ENCODE data around the gene LRP1B. TPM values are rescaled to one million over a fixed set of nuclear protein-coding genes. Genes with fewer than 3 reads are reported as not detected.

LRP1B gene
- total RNA-seq, 1 donor from 2014 or later = not detected

GRCh38 chr2:141633132-141633531 lies 497.7 kb downstream of the LRP1B start:
- H3K27me3 Mint-ChIP-seq (ENCODE audit: low read depth) = no peaks in the 10 kb centered on the region
- no peak overlapping the region for H3K4me3 Mint-ChIP-seq (ENCODE audit: low read depth)
- H3K9me3 Mint-ChIP-seq = no peaks in the 10 kb centered on the region
- no peak for DNase-seq (ENCODE audit: low spot score)
- H3K4me1 Mint-ChIP-seq (ENCODE audit: low read depth) = no peaks in the 10 kb centered on the region
- intact Hi-C loops (cut with micrococcal nuclease) = no loop called here
- H3K27ac Mint-ChIP-seq = no peak overlapping the region
- H3K36me3 Mint-ChIP-seq (ENCODE audit: low read depth) = no peaks in the 10 kb centered on the region

GRCh38 chr2:141630407-141630930 lies 500.3 kb downstream of the LRP1B start:
- H3K9me3 Mint-ChIP-seq = no peaks in the 10 kb centered on the region
- no peak overlapping the region for H3K27ac Mint-ChIP-seq
- no peaks in the 10 kb centered on the region for H3K27me3 Mint-ChIP-seq (ENCODE audit: low read depth)
- intact Hi-C loops (cut with micrococcal nuclease) = no loop called here
- no peaks in the 10 kb centered on the region for H3K4me1 Mint-ChIP-seq (ENCODE audit: low read depth)
- DNase-seq (ENCODE audit: low spot score) = no peak
- H3K36me3 Mint-ChIP-seq (ENCODE audit: low read depth) = no peaks in the 10 kb centered on the region
- H3K4me3 Mint-ChIP-seq (ENCODE audit: low read depth) = no peak overlapping the region

DNA sequence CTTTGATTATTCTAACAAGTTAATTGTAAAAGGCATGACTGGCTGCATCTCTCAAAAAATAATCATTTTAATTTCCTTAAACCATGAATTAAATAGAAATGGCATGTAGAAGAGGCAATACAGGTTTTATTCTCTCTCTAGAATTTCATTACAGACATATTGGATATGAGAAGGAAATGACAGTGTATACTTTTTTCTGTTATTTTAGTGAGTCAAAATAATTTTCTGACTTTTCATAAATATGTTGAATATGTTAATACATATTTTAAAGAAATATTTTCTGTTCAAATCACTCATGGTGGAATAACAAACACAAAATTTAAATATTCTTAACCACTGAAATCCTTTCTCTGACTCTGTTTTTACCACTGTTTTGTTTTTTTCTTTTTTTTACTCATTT lies 510.4 kb downstream of the LRP1B start:
- Mint-ChIP-seq H3K36me3 (ENCODE audit: low read depth) (no peaks in the 10 kb centered on the region), H3K27ac (no peak overlapping the region), H3K27me3 (ENCODE audit: low read depth) (no peaks in the 10 kb centered on the region), H3K4me1 (ENCODE audit: low read depth) (no peaks in the 10 kb centered on the region), H3K4me3 (ENCODE audit: low read depth) (no peak overlapping the region), H3K9me3 (peaks cover 14% of the 10 kb centered on the region)
- no peak for DNase-seq (ENCODE audit: low spot score)
- intact Hi-C loops (cut with micrococcal nuclease) = no loop called here

DNA sequence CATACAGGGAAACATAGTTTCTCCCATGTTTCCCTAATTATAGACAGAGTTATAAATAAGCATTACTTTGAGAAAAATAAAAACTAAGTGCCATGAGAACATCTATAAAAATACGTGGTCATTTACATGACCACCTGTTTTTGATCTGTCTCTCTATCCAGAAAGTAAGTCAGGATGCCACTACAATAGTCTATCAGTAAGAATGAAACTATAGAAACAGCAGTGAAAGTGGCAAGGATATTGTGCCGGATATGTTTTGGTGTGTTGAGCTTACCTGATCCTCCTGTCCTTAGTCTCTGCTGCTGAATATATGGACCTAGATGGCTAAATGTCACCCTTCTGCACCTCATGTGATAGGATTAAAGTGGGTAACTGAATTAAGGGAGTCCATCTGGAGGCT lies 512.4 kb downstream of the LRP1B start:
- Mint-ChIP-seq H3K4me1 (ENCODE audit: low read depth) (no peaks in the 10 kb centered on the region), H3K9me3 (peaks cover 8% of the 10 kb centered on the region), H3K27ac (no peak overlapping the region), H3K27me3 (ENCODE audit: low read depth) (no peaks in the 10 kb centered on the region), H3K36me3 (ENCODE audit: low read depth) (no peaks in the 10 kb centered on the region), H3K4me3 (ENCODE audit: low read depth) (no peak overlapping the region)
- DNase-seq (ENCODE audit: low spot score) = no peak
- intact Hi-C loops (cut with micrococcal nuclease) = no loop called here

DNA sequence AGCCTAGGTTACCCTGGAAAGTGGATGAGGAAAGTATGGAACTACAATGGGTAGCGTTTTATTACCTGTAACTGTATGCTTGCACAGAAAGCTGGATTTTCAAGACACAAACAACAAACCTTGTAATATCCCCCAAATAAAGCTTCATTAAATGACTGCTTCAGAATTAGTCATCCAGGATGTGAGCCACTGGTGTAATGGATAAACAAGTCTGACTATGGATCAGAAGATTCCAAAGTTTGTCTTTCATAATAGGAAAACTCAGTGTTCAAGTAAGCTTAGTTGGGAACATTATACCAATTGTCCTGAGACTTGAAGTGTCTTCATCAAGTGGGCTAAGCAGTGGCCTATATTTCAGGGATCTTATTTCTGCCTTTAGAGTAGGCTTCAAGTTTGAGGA lies 518.8 kb downstream of the LRP1B start:
- Mint-ChIP-seq H3K4me1 (ENCODE audit: low read depth) (no peaks in the 10 kb centered on the region), H3K27ac (no peak overlapping the region), H3K27me3 (ENCODE audit: low read depth) (no peaks in the 10 kb centered on the region), H3K36me3 (ENCODE audit: low read depth) (no peaks in the 10 kb centered on the region), H3K9me3 (peaks cover 16% of the 10 kb centered on the region), H3K4me3 (ENCODE audit: low read depth) (no peak overlapping the region)
- intact Hi-C loops (cut with micrococcal nuclease) = no loop called here
- DNase-seq (ENCODE audit: low spot score) = no peak

- no peak for DNase-seq (ENCODE audit: low spot score)
- no peaks in the 10 kb centered on the region for H3K36me3 Mint-ChIP-seq (ENCODE audit: low read depth)
- H3K4me1 Mint-ChIP-seq (ENCODE audit: low read depth) = no peaks in the 10 kb centered on the region
- H3K27ac Mint-ChIP-seq = no peak overlapping the region
- peaks cover 12% of the 10 kb centered on the region for H3K9me3 Mint-ChIP-seq
- H3K4me3 Mint-ChIP-seq (ENCODE audit: low read depth) = no peak overlapping the region
- H3K27me3 Mint-ChIP-seq (ENCODE audit: low read depth) = no peaks in the 10 kb centered on the region
- intact Hi-C loops (cut with micrococcal nuclease) = no loop called here
Observed at GRCh38 chr2:141611176-141611571, 519.6 kb downstream of the LRP1B start.

GRCh38 chr2:141610564-141611175 lies 520.1 kb downstream of the LRP1B start:
- Mint-ChIP-seq H3K36me3 (ENCODE audit: low read depth) (no peaks in the 10 kb centered on the region), H3K27me3 (ENCODE audit: low read depth) (no peaks in the 10 kb centered on the region), H3K9me3 (peaks cover 12% of the 10 kb centered on the region), H3K4me1 (ENCODE audit: low read depth) (no peaks in the 10 kb centered on the region), H3K27ac (no peak overlapping the region), H3K4me3 (ENCODE audit: low read depth) (no peak overlapping the region)
- intact Hi-C loops (cut with micrococcal nuclease) = no loop called here
- no peak for DNase-seq (ENCODE audit: low spot score)

DNA sequence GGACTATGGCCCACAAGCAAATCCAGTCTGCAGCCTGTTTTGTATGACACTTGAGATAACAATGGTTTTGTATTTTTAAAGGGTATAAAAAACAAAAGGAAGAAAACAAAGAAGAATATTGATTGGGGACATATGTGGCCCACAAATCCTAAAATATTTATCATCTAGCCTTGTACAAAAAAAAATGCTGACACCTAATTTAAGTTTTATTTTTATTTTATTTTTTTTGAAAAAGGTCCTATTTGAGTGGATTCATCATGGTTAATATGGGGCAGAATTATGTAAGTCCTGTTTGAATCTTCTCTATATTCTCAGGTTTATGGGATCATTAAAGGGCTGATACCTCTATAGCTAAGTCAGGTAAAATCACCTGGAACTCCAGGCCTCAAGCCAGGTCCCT lies 525.7 kb downstream of the LRP1B start:
- no peak for DNase-seq (ENCODE audit: low spot score)
- Mint-ChIP-seq H3K9me3 (no peaks in the 10 kb centered on the region), H3K27me3 (ENCODE audit: low read depth) (no peaks in the 10 kb centered on the region), H3K27ac (no peak overlapping the region), H3K4me1 (ENCODE audit: low read depth) (no peaks in the 10 kb centered on the region), H3K36me3 (ENCODE audit: low read depth) (no peaks in the 10 kb centered on the region), H3K4me3 (ENCODE audit: low read depth) (no peak overlapping the region)
- intact Hi-C loops (cut with micrococcal nuclease) = no loop called here

DNA sequence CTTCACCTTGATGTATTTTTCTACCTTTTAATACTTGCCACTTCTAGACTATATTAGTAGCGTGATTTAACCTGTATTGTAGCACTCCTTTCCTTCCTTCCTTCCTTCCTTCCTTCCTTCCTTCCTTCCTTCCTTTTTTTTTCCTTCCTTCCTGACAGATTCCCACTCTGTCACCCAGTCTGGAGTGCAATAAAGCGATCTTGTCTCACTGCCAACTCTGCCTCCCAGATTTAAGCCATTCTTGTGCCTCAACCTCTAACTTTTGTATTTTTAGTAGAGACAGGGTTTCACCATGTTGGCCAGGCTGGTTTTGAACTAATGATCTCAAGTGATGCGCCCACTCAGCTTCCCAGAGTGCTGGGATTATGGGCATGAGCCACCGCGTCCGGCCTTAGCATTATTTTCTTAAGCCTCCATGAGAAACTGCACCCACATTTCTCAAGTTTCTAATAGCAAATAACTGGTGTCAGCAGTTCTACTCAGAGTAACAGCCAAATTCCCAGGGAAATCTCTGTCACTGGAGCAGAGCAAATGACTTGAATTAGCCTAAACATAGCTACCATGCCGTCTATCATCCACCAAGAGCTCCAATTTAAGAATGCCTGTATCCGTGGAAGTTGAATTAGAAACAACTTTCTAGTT lies 529.2 kb downstream of the LRP1B start:
- intact Hi-C loops (cut with micrococcal nuclease) = no loop called here
- H3K4me1 Mint-ChIP-seq (ENCODE audit: low read depth) = no peaks in the 10 kb centered on the region
- H3K27me3 Mint-ChIP-seq (ENCODE audit: low read depth) = no peaks in the 10 kb centered on the region
- DNase-seq (ENCODE audit: low spot score) = no peak
- no peak overlapping the region for H3K4me3 Mint-ChIP-seq (ENCODE audit: low read depth)
- H3K9me3 Mint-ChIP-seq = peaks cover 9% of the 10 kb centered on the region
- H3K27ac Mint-ChIP-seq = no peak overlapping the region
- no peaks in the 10 kb centered on the region for H3K36me3 Mint-ChIP-seq (ENCODE audit: low read depth)

DNA sequence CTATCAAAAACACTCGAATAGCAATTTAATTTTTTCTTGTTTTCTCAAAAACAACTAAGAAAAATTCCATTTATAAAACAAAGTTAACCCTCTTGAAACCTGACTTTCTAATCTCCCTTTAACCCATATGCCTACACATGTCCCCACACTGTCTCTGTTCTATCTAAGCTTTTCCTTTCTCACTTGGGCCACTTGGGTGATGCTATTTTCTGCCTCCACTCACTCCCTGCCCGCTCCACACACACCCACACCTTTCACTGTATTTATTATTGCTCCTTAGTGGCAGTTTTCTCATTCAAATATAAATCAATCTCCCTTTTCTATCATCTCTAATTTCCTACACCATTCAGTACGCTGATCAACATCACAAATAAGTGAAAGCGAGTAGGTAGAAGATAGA lies 531.1 kb downstream of the LRP1B start:
- intact Hi-C loops (cut with micrococcal nuclease) = no loop called here
- Mint-ChIP-seq H3K27ac (no peak overlapping the region), H3K27me3 (ENCODE audit: low read depth) (no peaks in the 10 kb centered on the region), H3K36me3 (ENCODE audit: low read depth) (no peaks in the 10 kb centered on the region), H3K4me1 (ENCODE audit: low read depth) (no peaks in the 10 kb centered on the region), H3K9me3 (peaks cover 9% of the 10 kb centered on the region), H3K4me3 (ENCODE audit: low read depth) (no peak overlapping the region)
- no peak for DNase-seq (ENCODE audit: low spot score)

GRCh38 chr2:141598982-141599381 lies 531.8 kb downstream of the LRP1B start:
- Mint-ChIP-seq H3K27ac (no peak overlapping the region), H3K27me3 (ENCODE audit: low read depth) (no peaks in the 10 kb centered on the region), H3K4me1 (ENCODE audit: low read depth) (no peaks in the 10 kb centered on the region), H3K9me3 (peaks cover 9% of the 10 kb centered on the region), H3K4me3 (ENCODE audit: low read depth) (no peak overlapping the region), H3K36me3 (ENCODE audit: low read depth) (no peaks in the 10 kb centered on the region)
- intact Hi-C loops (cut with micrococcal nuclease) = no loop called here
- DNase-seq (ENCODE audit: low spot score) = no peak

DNA sequence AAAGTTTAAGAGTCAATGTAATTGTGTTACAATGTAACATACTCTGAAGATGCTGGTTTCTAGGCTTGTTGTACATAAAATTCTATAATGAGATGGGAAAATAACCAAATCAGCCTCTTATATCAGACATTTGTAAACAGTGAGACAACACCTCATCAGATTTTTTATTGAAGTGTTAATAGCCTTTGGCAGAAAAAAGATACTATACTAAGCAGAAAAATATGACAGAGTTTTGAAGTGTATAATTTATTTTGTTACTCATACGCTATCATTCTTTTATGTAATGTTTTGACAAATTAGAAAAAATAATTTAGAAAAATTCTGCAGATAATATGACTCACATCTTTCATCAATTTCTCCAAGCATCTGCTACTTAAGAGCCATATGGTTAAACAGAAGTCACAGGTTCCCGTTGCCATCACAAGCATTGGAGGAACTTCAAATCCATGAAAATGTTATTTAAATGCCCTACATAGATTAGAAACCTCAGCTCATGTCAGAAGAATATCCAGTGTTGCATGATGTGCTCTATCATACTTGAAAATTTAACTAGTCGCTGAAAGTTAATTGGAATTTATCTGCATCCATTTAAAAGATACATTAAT lies 535.4 kb downstream of the LRP1B start:
- intact Hi-C loops (cut with micrococcal nuclease) = no loop called here
- no peak overlapping the region for H3K27ac Mint-ChIP-seq
- H3K4me3 Mint-ChIP-seq (ENCODE audit: low read depth) = no peak overlapping the region
- no peaks in the 10 kb centered on the region for H3K27me3 Mint-ChIP-seq (ENCODE audit: low read depth)
- H3K4me1 Mint-ChIP-seq (ENCODE audit: low read depth) = no peaks in the 10 kb centered on the region
- peaks cover 16% of the 10 kb centered on the region for H3K9me3 Mint-ChIP-seq
- no peak for DNase-seq (ENCODE audit: low spot score)
- no peaks in the 10 kb centered on the region for H3K36me3 Mint-ChIP-seq (ENCODE audit: low read depth)

DNA sequence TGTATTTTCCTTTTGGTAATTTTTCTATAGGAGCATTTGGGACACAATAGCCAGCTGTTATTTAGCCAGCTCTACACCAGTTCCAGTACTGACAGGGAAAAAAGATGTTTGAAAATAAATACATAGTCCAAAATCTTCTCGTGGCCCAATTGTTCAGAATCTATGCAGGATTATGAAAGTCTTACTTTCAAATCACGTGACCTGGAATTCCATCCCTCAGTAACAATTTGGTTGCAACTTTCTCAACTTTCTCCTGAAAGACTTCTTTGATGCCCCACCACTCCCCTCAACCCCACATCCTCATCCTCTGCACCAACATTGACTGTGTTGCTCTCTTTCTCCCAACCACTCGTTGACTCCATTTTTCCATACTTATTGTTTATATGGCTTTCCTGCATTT lies 539.0 kb downstream of the LRP1B start:
- Mint-ChIP-seq H3K4me1 (ENCODE audit: low read depth) (no peaks in the 10 kb centered on the region), H3K27ac (no peak overlapping the region), H3K27me3 (ENCODE audit: low read depth) (no peaks in the 10 kb centered on the region), H3K36me3 (ENCODE audit: low read depth) (no peaks in the 10 kb centered on the region), H3K4me3 (ENCODE audit: low read depth) (no peak overlapping the region), H3K9me3 (peaks cover 7% of the 10 kb centered on the region)
- no peak for DNase-seq (ENCODE audit: low spot score)
- intact Hi-C loops (cut with micrococcal nuclease) = no loop called here
